Lower leg skin (tissue), 3 donors: Measurements from ENCODE around the gene MLYCD.

ENCODE experiments used
- CTCF ChIP-seq, 3 donors: fragments of 450-650 bp; IDR thresholded peaks; one replicate each; pipeline ENCODE4 v1.5.1; 2016; ENCODE audit warnings: antibody characterized with exemption in 3 of 3, mild to moderate bottlenecking in 3 of 3, moderate library complexity in 2 of 3
- POLR2A ChIP-seq, 2 donors: fragments of 450-650 bp; IDR thresholded peaks; one replicate each; pipeline ENCODE4 v1.6.1; 2016 to 2017; ENCODE audit warnings: antibody characterized with exemption in 2 of 2, mild to moderate bottlenecking in 1 of 2, moderate library complexity in 1 of 2

- no peak for TF ChIP-seq CTCF (IDR thresholded peaks at IDR 0.05)
- no peak for TF ChIP-seq POLR2A (IDR thresholded peaks at IDR 0.05)
These were observed 11.8 kb upstream of the MLYCD start for GRCh38 chr16:83887080-83887479.
